Colonic mucosa (tissue), 4 donors: ENCODE results near the gene LILRB5. TPM values are rescaled to one million over a fixed set of nuclear protein-coding genes. Genes with fewer than 3 reads are reported as not detected.

Source experiments
- DNase-seq: peaks from one replicate; pipeline ENCODE4 v3.0.0-alpha.2; 2020
- H3K27ac ChIP-seq: fragments of 200-600 bp; one replicate; pipeline ENCODE4 v1.8.0; 2021
- H3K27me3 ChIP-seq: fragments of 200-600 bp; one replicate; pipeline ENCODE4 v1.8.0; 2021
- H3K36me3 ChIP-seq: fragments of 200-600 bp; one replicate; pipeline ENCODE4 v1.8.0; 2021
- H3K4me1 ChIP-seq: fragments of 200-600 bp; one replicate; pipeline ENCODE4 v1.8.0; 2021; ENCODE audit warnings: mild to moderate bottlenecking
- H3K4me3 ChIP-seq: fragments of 200-600 bp; one replicate; pipeline ENCODE4 v1.8.0; 2021
- H3K9ac ChIP-seq, 2 donors: one replicate each; pipeline ENCODE4 v1.7.0; 2013; ENCODE audit warnings: control low read depth in 2 of 2, low read depth in 2 of 2, low read length in 2 of 2
- H3K9me3 ChIP-seq: fragments of 200-600 bp; one replicate; pipeline ENCODE4 v1.8.0; 2021
- intact Hi-C: fragments of 100-400 bp; cut with DNase I; formaldehyde crosslinking; loops from one replicate; pipeline ENCODE4 v1.14.1; 2022
- total RNA-seq, 2 donors: library from RNA; stranded (reverse); fragmentation: NEBNext Ultra II Directional in 1 of 2; extraction: Animal tissue kit (Norgen Biotek cat#: 25700) in 1 of 2; gene quantifications; one replicate each; pipeline ENCODE4 v1.2.1, GENCODE V29; 2021
- TF ChIP-seq, protein P1 (sequence below): fragments of 200-600 bp; IDR thresholded peaks from one replicate; pipeline ENCODE4 v1.8.0; 2022; ENCODE audit warnings: antibody characterized with exemption, mild to moderate bottlenecking
- donor health status: healthy.
- donor health status: DM: no; HTN: no; CAD: no.
- donor health status: DM: no; HTN: no; CAD: no.

LILRB5 gene
- total RNA-seq, 2 donors from 2014 or later: 2.2 to 8.6 TPM

DNA sequence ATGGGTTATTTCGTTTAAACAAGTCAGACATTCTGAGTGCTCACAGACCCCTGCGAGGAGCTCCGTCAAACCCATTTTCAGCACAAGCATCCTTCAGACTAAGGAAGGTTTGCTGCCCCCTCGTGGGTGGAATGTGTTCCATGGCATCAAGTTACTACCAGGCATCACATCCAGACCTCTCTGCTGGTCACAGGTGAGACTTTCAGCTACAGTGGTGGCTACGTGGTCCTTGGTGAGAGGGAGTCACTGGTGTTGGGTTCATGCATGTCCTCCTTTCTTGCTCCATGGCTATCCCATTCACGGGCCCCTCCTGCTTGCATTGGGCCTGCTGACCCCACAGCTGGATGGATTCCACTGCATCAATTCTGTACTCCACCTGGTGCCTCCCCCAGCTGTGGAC is 9.1 kb upstream of the LILRB5 start:
- TF ChIP-seq, protein P1, sequence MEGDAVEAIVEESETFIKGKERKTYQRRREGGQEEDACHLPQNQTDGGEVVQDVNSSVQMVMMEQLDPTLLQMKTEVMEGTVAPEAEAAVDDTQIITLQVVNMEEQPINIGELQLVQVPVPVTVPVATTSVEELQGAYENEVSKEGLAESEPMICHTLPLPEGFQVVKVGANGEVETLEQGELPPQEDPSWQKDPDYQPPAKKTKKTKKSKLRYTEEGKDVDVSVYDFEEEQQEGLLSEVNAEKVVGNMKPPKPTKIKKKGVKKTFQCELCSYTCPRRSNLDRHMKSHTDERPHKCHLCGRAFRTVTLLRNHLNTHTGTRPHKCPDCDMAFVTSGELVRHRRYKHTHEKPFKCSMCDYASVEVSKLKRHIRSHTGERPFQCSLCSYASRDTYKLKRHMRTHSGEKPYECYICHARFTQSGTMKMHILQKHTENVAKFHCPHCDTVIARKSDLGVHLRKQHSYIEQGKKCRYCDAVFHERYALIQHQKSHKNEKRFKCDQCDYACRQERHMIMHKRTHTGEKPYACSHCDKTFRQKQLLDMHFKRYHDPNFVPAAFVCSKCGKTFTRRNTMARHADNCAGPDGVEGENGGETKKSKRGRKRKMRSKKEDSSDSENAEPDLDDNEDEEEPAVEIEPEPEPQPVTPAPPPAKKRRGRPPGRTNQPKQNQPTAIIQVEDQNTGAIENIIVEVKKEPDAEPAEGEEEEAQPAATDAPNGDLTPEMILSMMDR: peak; percentile 72
- H3K9ac ChIP-seq: no peak overlapping the region
- H3K27ac ChIP-seq: no peak overlapping the region
- peak; percentile 78 for DNase-seq
- intact Hi-C loops: no loop called here
- H3K27me3 ChIP-seq: no peaks in the 10 kb centered on the region
- H3K4me1 ChIP-seq: no peaks in the 10 kb centered on the region
- H3K4me3 ChIP-seq: no peak overlapping the region
- H3K36me3 ChIP-seq: no peaks in the 10 kb centered on the region
- no peaks in the 10 kb centered on the region for H3K9me3 ChIP-seq

DNA sequence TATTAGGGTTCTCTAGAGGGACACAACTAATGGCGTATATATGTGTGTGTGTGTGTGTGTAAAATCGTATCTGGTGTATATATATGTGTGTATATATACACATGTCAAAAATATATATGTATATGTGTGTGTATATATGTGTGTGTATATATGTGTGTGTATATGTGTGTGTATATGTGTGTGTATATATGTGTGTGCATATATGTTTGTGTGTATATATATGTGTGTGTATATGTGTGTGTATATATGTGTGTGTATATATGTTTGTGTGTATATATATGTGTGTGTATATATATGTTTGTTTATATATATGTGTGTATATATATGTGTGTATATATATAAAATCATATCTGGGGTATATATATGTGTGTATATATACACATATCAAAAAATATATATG is 5.4 kb upstream of the LILRB5 start:
- intact Hi-C loops: no loop called here
- Histone ChIP-seq H3K27ac (no peak overlapping the region), H3K9ac (no peak overlapping the region), H3K27me3 (peaks cover 3% of the 10 kb centered on the region), H3K4me1 (no peaks in the 10 kb centered on the region), H3K4me3 (no peak overlapping the region), H3K36me3 (no peaks in the 10 kb centered on the region), H3K9me3 (no peaks in the 10 kb centered on the region)
- TF ChIP-seq, protein P1: no peak
- no peak for DNase-seq

DNA sequence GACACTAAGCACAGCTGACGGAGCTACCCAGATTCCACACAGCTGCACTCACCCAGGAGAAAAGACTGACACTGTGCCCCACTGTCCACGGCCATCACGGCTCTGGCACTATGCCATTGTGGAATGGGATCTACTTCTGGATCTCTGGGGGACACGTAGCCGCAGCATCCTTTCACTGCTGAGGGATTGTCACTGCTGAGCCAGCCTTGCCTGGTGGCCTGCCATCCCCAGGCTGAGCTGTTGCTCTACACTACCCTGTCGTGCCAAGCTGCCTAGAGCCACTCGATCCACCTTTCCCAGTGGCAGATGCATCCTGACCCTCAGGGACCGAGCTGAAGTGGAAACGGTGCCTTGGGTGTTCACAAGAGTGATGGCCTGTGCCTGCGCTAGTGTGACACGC is 5.0 kb upstream of the LILRB5 start:
- Histone ChIP-seq H3K9me3 (no peaks in the 10 kb centered on the region), H3K27me3 (peaks cover 3% of the 10 kb centered on the region), H3K4me1 (no peaks in the 10 kb centered on the region), H3K36me3 (no peaks in the 10 kb centered on the region), H3K4me3 (no peak overlapping the region), H3K27ac (no peak overlapping the region), H3K9ac (no peak overlapping the region)
- TF ChIP-seq, protein P1: no peak
- intact Hi-C loops: no loop called here
- DNase-seq: peak; percentile 10

DNA sequence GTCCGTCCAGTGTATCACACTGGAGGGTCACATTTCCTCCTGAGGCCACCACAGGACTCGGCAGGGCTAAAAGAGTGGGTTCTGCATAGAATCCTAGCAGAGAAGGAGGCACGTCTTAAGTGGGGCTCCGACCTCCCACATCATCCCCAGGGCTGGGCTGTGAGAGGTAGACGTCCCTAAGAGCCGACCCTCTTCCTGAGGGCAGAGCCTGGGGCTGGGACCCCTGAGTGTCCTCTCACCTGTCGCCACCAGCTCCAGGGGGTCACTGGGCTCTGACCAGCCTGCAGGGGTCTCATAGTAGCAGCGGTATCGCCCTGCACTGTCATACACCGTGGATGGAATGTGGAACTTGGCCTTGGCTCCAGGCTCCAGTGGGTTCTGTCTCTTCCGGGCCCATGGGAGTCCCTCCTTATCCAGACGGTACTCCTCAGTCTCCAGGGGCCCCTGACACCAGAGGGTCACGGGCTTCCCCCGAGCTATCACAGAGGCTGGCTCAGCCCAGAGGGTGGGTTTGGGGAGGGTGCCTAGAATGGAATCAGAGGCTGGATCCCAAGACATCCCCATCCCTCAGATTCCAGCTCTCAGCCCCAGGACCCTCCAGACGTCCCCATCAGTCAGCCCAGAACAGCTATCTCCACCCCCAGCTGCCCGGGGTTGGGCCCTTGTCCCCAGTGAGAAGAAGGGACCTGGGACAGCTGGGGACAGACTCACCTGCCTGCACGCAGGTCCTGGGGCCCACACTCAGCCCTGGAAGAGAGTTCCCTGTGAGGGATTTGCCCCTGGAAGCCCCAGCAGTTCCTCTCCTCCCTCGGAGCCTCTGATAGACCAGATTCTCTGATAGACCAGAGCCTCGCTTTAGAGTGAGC is 590 bp downstream of the LILRB5 start:
- no peak overlapping the region for H3K4me3 ChIP-seq
- intact Hi-C loops: no loop called here

DNA sequence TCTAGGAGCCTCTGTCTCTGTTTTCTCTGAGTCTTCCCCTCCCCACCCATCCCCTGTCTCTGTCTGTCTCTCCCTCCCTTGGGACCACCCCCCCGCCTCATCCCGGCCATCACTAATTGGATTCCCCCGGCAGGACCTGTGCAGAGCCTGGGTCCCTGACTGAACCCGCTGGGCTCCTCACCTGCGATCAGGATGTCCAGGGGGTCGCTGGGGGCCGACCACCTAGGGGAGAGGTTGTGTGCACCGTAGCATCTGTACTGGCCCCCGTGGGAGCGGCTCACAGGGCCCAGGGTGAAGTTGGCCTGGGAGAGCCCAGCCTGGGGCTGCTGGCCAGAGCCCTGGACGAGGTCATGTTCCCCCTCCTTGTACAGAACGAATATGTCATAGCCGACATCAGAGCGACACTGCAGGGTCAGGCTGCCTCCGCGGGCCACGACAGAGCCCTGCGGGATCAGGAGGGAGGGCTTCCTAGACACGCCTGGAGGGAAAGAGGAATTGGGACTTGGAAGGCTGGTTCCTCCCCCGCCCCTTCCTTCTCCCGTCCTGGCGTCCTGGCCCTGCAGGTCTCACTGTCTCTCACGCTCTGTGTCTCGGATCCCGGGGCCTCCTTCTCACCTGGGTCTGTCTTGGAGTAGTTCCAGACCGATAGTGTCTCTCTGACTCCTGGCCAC is 1.8 kb downstream of the LILRB5 start:
- Histone ChIP-seq H3K36me3 (no peaks in the 10 kb centered on the region), H3K4me3 (no peak overlapping the region), H3K27ac (no peak overlapping the region), H3K4me1 (no peaks in the 10 kb centered on the region), H3K9ac (no peak overlapping the region), H3K9me3 (no peaks in the 10 kb centered on the region), H3K27me3 (peaks cover 3% of the 10 kb centered on the region)
- intact Hi-C loops: no loop called here
- TF ChIP-seq, protein P1: no peak
- DNase-seq: no peak

More for the DNA sequence above, 590 bp downstream of the LILRB5 start:
- no peak overlapping the region for H3K9ac ChIP-seq
- no peaks in the 10 kb centered on the region for H3K4me1 ChIP-seq
- no peak for DNase-seq
- no peak overlapping the region for H3K27ac ChIP-seq
- TF ChIP-seq, protein P1: no peak
- no peaks in the 10 kb centered on the region for H3K36me3 ChIP-seq
- H3K27me3 ChIP-seq: peaks cover 3% of the 10 kb centered on the region
- no peaks in the 10 kb centered on the region for H3K9me3 ChIP-seq
